ENCODE measurements around the gene ACER2.

The ACER2 gene

DNA sequence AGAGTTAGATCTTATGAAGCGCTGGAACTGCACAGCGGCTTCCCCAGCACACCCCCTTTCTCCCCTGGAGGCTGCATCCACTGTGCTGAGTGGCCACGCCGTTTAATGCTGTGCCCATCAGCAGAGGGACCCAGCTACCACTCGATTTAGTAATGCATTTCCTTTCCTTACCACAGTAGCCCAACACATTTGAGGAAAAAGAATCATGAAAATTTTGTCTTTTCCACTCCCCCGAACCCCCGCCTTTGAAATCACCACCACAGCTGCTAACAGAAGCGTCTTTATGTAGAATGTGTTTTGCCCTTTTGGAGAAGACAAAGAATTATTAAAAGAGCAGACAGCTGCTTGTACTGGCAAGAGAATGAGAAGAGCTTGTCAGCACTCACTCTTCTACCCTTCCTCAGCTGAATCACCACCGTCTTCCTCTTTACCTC is 73.2 kb downstream of the ACER2 start:
- in situ Hi-C loops (cut with MboI; ENCODE audit: low sequenced_read_pairs), result no loop called here

DNA sequence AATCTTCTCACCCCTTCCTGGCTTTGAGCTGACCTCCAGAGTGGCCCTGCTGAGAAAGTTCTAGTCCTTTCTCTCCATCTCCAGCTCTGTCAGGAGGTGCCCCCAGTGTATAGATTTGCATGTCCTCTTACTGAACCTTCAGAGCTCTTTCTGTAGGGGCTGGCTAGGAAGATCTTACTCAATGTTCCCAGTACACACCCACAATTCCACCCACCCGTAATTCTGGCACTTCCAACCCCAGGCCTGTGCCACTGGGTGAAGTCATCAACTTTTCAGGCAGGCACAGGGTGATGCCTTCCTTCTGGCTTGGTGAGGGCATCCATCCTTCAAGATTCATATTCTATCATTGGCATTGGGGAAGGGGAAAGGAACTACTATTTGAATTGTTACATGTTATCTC is 75.9 kb downstream of the ACER2 start:
- in situ Hi-C loops (cut with MboI; ENCODE audit: low sequenced_read_pairs), result no loop called here

DNA sequence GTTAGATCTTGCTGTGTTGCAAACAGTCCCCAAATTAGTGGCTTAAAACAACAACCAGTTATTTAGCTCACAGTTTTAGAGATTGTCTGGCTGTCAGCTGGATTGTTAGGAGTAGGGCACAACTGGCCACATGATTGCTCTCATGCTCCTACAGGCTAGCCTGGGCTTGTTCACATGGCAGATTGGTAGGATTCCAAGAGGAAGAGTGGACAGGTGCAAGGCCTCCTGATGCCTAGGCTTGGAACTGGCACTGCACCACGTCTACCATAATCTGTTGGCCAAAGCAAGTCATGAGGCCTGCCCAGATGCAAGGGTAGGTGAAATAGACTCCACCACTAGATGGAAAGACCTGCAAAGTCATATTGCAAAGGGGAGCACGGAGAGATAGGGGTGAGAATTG is 76.4 kb downstream of the ACER2 start:
- in situ Hi-C loops (cut with MboI; ENCODE audit: low sequenced_read_pairs), result no loop called here

DNA sequence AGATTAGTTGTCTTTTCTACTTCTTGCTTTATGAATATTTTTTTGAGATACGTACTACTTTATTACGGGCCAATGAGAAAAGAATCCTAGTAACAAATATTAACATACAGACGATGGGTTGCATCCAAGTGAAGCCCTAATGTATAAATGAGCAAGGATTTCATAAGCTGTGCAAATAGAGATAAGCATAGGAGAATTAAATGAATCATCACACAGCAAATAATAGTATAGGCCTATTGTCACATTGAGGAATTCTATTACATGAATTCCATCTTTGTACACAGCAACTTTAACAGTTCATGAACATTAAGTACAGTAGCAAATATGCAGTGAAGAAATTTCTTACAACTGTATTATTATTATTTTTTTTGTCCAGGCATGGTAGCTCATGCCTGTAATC is 78.0 kb downstream of the ACER2 start:
- in situ Hi-C loops (cut with MboI; ENCODE audit: low sequenced_read_pairs), result no loop called here

DNA sequence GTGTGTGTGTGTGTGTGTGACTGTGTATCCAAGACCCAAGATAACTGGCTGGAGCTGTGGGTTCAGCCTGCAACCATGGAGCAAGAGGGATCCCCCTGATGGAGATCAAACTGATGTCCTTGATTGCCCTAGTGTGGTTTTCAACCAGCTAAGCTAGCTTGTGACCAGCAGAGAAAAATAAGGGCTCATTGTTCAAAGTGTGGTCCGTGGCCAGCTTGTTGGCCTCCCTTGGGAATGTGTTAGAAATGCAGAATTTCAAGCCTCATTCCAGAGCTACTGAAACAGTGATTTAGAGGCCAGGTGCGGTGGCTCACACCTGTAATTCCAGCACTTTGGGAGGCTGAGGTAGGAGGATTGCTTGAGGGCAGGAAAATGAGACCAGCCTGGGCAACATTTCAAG is 79.9 kb downstream of the ACER2 start:
- in situ Hi-C loops (cut with MboI; ENCODE audit: low sequenced_read_pairs), result no loop called here

DNA sequence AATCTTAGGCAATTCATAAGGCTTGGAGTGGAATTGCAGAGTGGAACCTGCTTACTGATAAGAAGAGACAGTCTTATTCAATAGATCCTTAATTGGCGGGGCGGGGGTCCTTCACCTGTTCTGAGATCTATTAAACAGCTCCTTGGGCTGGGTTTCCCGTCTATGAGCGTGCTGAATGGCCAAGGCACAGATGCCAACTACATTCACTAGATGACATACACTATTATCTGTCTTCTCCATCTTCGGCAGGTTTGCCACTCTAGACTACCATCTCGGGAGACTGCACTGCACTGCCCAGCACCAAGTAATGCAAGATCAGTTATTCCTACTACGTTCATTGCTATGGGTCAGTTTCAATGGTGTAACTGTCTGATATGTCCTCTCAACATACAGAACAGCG is 81.5 kb downstream of the ACER2 start:
- in situ Hi-C loops (cut with MboI; ENCODE audit: low sequenced_read_pairs), result no loop called here

DNA sequence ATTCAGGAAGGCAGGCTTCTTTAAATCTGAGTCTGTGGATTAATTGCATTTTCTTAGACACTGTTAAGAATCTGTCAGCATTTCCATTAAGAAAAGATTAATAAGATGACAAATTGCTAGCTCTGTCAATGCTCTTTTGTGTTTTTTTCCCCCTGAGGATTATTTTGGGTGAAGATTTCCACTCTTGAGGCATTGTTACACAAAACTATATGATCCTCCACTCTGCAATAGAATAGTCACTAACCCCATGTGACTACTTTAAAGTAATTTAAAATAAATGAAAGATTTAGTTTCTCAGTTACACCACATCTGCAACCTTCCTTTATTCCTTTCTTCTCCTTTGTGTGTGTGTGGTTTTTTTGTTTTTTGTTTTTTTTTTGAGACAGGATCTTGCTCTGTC is 82.0 kb downstream of the ACER2 start:
- in situ Hi-C loops (cut with MboI; ENCODE audit: low sequenced_read_pairs), result no loop called here

DNA sequence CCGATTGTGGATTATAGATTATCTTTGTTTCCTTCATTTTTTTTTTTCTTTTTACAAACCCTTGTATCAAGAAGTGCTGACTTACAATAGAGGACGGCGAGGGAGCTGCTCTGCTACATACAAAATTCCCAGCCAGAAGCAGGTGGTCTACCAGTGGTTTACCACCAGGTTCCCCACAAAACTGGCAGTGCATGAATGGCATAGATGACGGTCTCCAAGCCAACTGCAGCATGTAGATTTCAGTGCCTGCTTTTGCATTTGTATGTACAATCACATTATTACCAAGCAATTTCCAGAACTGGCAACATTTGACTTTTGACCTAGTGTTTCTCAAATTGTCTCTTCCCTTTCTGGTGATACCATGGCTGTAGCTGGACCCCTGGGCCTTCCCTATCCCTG is 84.0 kb downstream of the ACER2 start:
- in situ Hi-C loops (cut with MboI; ENCODE audit: low sequenced_read_pairs), result no loop called here

DNA sequence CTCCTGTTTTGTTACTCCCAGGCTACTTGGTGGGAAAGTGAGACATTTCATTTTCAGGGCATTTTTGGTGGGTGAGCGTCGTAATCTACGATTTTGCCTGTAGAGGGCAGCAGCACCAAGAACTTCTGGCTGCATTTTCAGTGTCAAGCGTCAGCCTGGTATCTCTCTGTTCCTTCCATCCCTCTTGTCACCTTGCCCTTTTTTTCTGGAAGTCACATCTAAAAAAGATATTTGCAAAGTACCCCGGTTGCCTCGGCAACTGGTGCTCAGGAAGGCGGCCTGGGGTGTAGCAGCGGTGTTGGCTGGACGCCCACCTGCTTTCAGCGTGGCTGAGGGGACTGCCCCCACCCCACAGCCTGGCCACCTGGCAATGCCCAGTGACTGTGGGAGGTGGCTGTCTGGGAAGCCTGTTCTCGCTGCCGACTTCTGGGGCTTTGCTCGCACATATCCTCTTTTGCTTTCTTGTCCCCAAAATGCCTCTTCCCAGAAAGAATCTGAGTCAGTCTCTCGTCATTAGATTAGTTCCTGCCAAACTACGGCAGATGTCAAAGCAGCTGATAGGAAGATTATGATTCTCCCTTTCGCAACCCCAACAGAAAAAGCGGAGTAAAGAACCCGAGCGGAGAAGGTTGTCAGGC is 84.5 kb downstream of the ACER2 start:
- in situ Hi-C loops (cut with MboI; ENCODE audit: low sequenced_read_pairs), result no loop called here

DNA sequence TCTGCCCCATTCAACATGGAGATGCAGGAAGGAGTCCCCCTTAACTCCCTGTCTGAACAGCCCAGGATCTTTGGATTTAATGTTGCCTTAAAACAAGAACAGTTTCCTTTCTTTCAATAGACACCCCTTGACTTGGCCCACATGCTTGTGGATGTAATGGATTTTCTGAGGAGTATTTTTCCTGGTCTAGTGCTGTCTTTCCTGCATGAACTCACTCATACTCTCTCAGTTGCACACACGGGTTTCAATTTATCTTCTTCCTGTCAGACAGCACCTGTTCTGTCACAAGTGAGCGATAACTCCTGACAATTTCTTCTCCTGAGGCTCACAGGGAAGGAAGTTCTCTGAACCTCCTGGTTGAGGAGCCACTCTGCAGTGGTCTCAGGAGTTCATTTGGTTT is 85.1 kb downstream of the ACER2 start:
- in situ Hi-C loops (cut with MboI; ENCODE audit: low sequenced_read_pairs), result no loop called here

DNA sequence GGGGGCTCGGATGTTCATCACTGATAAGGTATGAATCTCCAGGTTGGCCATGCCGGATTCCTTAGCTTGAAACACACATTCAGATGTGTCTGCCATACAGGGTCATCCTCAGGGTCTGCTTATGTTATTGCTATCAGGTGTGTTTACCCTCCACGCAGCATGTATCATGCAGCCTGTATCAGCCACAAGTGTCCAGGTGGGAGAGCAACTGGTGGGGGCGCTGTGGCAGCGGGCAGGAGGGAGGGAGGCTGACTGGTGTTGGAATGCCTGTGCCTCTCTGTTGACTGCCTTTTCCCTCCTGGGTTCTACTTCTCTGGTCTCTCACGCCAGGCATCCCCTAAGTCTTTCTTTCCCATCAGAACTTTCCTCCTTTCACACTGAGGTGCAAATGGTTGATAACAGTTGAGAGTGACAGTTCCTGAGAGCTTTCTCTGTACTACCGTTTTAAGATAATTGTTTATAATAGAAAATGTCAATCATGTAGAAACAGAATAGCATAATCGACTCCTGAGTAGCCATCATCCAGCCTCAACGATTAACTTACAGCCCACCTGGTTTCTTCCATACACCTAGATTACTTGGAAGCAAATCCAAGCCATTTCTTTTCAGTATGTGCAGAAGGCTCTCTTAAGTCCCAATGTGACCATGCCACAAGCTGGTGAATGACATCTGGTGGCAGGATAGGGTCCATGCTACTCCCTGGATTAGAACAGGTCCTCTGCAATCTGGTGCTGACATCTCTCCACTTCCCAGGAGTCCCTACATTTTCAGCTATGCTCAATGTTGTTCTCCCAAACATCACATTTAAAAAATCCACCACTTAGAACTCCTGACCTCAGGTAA is 86.6 kb downstream of the ACER2 start:
- in situ Hi-C loops (cut with MboI; ENCODE audit: low sequenced_read_pairs), result no loop called here

DNA sequence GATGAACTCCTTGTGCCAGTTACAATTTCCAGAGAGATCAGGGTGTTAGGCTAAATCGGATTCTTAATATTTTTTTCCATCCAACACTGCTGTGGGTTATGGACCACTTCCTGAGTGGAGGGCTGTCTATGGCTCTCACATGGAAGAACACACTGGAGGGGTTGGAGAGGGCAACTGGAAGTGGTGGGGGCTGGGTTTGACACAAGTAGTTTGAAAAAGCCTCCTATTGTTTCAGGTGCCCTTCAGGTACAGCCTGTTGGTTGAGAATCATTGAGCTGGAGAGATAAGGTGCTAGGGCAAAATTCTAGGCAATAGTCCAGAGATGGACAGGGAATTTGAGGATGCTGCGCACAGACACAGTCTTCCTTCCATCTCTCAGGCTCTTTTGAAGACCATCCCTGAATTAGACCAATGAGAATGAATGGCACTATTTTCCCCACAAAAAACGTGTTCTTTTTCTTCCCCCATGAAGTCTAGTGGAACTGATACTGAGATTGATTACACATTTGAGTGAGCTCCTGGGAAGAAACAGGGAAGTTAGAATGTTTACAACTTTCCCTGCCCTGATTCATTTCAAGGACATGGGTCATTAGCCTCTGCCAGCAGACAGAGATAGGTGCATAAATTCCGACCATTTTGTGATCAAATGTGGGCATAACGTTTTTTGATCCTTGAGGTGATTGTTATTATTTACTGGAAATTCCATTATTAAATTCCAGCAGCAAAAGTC is 87.7 kb downstream of the ACER2 start:
- in situ Hi-C loops (cut with MboI; ENCODE audit: low sequenced_read_pairs), result no loop called here

DNA sequence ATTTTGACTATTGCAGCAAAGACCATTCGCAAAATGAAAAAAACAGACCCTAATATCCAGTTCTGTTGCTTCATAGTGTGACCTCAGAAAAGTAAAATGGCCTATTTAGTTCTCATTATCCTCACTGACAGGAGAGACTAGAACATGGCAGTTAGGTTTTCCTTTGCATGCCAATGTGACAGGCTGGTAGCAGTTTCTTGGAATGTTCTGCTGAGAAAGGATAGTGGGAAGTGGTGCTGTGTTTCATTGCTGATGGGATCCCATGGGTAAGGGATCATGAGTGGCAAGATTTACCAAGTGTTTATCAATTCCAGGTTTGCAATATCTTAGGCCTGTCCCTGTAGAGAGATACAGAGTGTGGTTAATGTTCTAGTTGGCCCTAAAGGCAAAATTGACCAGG is 88.5 kb downstream of the ACER2 start:
- in situ Hi-C loops (cut with MboI; ENCODE audit: low sequenced_read_pairs), result no loop called here

DNA sequence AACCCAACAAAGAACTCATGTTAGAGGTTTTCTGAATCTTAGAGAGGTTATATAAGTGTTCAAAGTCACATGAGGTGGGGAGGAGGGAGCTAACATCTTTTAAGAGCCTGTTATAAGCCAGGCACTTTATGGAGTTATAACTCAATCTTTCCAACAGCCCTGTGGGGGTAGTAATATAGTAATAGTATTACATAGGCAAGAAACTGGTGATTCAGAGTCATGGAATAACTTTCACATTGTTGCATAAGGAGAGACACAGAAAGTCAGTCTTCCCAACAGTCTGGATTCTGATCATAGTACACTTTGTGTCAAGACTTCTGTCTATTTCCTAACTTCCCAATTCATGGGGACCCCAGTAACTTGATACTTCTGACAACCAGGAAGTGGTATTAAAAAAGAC is 89.2 kb downstream of the ACER2 start:
- in situ Hi-C loops (cut with MboI; ENCODE audit: low sequenced_read_pairs), result no loop called here

Data from hTERT RPE-1 (cell line).